HEK293 (cell line): ENCODE data around the gene TTLL11.

ENCODE experiments used
- FEZF1 ChIP-seq: fragments of 450-650 bp; formaldehyde crosslinking; IDR thresholded peaks from 2 replicates; pipeline ENCODE4 v1.5.1; 2016; ENCODE audit warnings: missing biosample characterization, missing genetic modification characterization
- REPIN1 ChIP-seq: fragments of 450-650 bp; formaldehyde crosslinking; IDR thresholded peaks from 2 replicates; pipeline ENCODE4 v1.5.1; 2017; ENCODE audit warnings: missing biosample characterization, missing genetic modification characterization, low read depth
- SP3 ChIP-seq: fragments of 450-650 bp; formaldehyde crosslinking; IDR thresholded peaks from 2 replicates; pipeline ENCODE4 v1.5.1; 2016; ENCODE audit warnings: missing biosample characterization, missing genetic modification characterization
- ZFP41 ChIP-seq: fragments of 450-650 bp; formaldehyde crosslinking; IDR thresholded peaks from 2 replicates; pipeline ENCODE4 v1.5.1; 2016; ENCODE audit warnings: missing biosample characterization, missing genetic modification characterization, borderline replicate concordance
- ZNF114 ChIP-seq: fragments of 450-650 bp; formaldehyde crosslinking; IDR thresholded peaks from 2 replicates; pipeline ENCODE4 v1.5.0; 2017; ENCODE audit warnings: missing biosample characterization, missing genetic modification characterization
- ZNF140 ChIP-seq: fragments of 450-650 bp; formaldehyde crosslinking; IDR thresholded peaks from 2 replicates; pipeline ENCODE4 v1.5.1; 2016; ENCODE audit warnings: missing biosample characterization, missing genetic modification characterization
- TF ChIP-seq, protein P1 (sequence below): fragments of 450-650 bp; formaldehyde crosslinking; IDR thresholded peaks from 2 replicates; pipeline ENCODE4 v1.5.1; 2017; ENCODE audit warnings: missing biosample characterization, mild to moderate bottlenecking, missing genetic modification characterization, moderate library complexity
- TF ChIP-seq, protein P2 (sequence below): fragments of 450-650 bp; formaldehyde crosslinking; IDR thresholded peaks from 2 replicates; pipeline ENCODE4 v1.5.1; 2016; ENCODE audit warnings: missing biosample characterization, missing genetic modification characterization
- TF ChIP-seq, protein P3 (sequence below): fragments of 450-650 bp; formaldehyde crosslinking; IDR thresholded peaks from 2 replicates; pipeline ENCODE4 v1.5.1; 2016; ENCODE audit warnings: missing biosample characterization, missing genetic modification characterization
- TF ChIP-seq, protein P4 (sequence below): fragments of 450-650 bp; formaldehyde crosslinking; IDR thresholded peaks from 2 replicates; pipeline ENCODE4 v1.5.1; 2016; ENCODE audit warnings: missing biosample characterization, missing genetic modification characterization
- TF ChIP-seq, protein P5 (sequence below): fragments of 450-650 bp; formaldehyde crosslinking; IDR thresholded peaks from 2 replicates; pipeline ENCODE4 v1.5.1; 2016; ENCODE audit warnings: missing biosample characterization, missing genetic modification characterization

DNA sequence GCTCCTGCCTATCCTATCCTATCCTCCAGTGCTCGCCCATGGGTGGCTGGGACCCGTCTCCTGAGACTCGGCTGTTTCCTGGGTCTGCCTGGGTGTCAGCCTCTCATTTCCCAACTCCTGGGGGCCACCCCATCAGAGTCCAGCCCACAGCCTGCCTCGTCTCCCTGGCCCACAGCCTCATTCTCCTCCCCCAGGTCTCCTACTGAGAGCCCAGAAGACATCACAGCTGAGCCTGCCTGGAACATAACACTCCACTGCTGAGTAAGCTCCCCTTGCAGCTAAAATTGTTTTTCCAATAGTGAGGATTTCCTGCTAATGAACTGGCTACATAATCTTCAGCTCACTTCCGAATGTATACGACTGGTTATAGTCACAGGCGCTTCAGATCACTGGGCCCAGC is 95.3 kb downstream of the TTLL11 start:
- TF ChIP-seq, protein P1, sequence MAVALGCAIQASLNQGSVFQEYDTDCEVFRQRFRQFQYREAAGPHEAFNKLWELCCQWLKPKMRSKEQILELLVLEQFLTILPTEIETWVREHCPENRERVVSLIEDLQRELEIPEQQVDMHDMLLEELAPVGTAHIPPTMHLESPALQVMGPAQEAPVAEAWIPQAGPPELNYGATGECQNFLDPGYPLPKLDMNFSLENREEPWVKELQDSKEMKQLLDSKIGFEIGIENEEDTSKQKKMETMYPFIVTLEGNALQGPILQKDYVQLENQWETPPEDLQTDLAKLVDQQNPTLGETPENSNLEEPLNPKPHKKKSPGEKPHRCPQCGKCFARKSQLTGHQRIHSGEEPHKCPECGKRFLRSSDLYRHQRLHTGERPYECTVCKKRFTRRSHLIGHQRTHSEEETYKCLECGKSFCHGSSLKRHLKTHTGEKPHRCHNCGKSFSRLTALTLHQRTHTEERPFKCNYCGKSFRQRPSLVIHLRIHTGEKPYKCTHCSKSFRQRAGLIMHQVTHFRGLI (tag by site-specific recombination) = no peak
- no peak for TF ChIP-seq ZFP41 (tag by site-specific recombination)
- TF ChIP-seq FEZF1 = no peak
- TF ChIP-seq, protein P2, sequence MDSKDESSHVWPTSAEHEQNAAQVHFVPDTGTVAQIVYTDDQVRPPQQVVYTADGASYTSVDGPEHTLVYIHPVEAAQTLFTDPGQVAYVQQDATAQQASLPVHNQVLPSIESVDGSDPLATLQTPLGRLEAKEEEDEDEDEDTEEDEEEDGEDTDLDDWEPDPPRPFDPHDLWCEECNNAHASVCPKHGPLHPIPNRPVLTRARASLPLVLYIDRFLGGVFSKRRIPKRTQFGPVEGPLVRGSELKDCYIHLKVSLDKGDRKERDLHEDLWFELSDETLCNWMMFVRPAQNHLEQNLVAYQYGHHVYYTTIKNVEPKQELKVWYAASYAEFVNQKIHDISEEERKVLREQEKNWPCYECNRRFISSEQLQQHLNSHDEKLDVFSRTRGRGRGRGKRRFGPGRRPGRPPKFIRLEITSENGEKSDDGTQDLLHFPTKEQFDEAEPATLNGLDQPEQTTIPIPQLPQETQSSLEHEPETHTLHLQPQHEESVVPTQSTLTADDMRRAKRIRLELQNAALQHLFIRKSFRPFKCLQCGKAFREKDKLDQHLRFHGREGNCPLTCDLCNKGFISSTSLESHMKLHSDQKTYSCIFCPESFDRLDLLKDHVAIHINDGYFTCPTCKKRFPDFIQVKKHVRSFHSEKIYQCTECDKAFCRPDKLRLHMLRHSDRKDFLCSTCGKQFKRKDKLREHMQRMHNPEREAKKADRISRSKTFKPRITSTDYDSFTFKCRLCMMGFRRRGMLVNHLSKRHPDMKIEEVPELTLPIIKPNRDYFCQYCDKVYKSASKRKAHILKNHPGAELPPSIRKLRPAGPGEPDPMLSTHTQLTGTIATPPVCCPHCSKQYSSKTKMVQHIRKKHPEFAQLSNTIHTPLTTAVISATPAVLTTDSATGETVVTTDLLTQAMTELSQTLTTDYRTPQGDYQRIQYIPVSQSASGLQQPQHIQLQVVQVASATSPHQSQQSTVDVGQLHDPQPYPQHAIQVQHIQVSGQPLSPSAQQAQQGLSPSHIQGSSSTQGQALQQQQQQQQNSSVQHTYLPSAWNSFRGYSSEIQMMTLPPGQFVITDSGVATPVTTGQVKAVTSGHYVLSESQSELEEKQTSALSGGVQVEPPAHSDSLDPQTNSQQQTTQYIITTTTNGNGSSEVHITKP = no peak
- TF ChIP-seq, protein P3, sequence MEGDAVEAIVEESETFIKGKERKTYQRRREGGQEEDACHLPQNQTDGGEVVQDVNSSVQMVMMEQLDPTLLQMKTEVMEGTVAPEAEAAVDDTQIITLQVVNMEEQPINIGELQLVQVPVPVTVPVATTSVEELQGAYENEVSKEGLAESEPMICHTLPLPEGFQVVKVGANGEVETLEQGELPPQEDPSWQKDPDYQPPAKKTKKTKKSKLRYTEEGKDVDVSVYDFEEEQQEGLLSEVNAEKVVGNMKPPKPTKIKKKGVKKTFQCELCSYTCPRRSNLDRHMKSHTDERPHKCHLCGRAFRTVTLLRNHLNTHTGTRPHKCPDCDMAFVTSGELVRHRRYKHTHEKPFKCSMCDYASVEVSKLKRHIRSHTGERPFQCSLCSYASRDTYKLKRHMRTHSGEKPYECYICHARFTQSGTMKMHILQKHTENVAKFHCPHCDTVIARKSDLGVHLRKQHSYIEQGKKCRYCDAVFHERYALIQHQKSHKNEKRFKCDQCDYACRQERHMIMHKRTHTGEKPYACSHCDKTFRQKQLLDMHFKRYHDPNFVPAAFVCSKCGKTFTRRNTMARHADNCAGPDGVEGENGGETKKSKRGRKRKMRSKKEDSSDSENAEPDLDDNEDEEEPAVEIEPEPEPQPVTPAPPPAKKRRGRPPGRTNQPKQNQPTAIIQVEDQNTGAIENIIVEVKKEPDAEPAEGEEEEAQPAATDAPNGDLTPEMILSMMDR (tag by site-specific recombination) = no peak
- TF ChIP-seq REPIN1 (tag by site-specific recombination) = no peak
- no peak for TF ChIP-seq ZNF140
- no peak for TF ChIP-seq SP3
- TF ChIP-seq, protein P4, sequence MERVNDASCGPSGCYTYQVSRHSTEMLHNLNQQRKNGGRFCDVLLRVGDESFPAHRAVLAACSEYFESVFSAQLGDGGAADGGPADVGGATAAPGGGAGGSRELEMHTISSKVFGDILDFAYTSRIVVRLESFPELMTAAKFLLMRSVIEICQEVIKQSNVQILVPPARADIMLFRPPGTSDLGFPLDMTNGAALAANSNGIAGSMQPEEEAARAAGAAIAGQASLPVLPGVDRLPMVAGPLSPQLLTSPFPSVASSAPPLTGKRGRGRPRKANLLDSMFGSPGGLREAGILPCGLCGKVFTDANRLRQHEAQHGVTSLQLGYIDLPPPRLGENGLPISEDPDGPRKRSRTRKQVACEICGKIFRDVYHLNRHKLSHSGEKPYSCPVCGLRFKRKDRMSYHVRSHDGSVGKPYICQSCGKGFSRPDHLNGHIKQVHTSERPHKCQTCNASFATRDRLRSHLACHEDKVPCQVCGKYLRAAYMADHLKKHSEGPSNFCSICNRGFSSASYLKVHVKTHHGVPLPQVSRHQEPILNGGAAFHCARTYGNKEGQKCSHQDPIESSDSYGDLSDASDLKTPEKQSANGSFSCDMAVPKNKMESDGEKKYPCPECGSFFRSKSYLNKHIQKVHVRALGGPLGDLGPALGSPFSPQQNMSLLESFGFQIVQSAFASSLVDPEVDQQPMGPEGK = no peak
- no peak for TF ChIP-seq ZNF114 (tag by site-specific recombination)
- TF ChIP-seq, protein P5, sequence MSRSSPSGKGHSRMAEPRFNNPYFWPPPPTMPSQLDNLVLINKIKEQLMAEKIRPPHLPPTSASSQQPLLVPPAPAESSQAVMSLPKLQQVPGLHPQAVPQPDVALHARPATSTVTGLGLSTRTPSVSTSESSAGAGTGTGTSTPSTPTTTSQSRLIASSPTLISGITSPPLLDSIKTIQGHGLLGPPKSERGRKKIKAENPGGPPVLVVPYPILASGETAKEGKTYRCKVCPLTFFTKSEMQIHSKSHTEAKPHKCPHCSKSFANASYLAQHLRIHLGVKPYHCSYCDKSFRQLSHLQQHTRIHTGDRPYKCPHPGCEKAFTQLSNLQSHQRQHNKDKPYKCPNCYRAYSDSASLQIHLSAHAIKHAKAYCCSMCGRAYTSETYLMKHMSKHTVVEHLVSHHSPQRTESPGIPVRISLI (tag by site-specific recombination) = no peak
